Mesothelial cell of epicardium (in vitro differentiated cells): ENCODE results near the gene ITGAL. TPM values are rescaled to one million over a fixed set of nuclear protein-coding genes. Genes with fewer than 3 reads are reported as not detected.
A peak's percentile ranks its signal among the peaks of the same experiment; 100 is the strongest.
"Not testable (repeated sequence)": the region's sequence is repeated elsewhere in the genome, so short reads cannot be mapped to it uniquely, and the experiment has no call there.

Source experiments
- DNase-seq, 2 experiments: peaks; one replicate each; pipeline ENCODE4 v3.0.0; 2021; ENCODE audit warnings: low spot score in 2 of 2; ENCODE audit not compliant: unreplicated experiment in 2 of 2
- H3K27ac Mint-ChIP-seq: 2 replicates; pipeline ENCODE4 v1.8.0; 2021; ENCODE audit warnings: mixed read lengths
- H3K27me3 Mint-ChIP-seq: 2 replicates; pipeline ENCODE4 v1.8.0; 2021; ENCODE audit warnings: low read depth, mixed read lengths
- H3K36me3 Mint-ChIP-seq: 2 replicates; pipeline ENCODE4 v1.8.0; 2021; ENCODE audit warnings: mixed read lengths
- H3K4me1 Mint-ChIP-seq: 2 replicates; pipeline ENCODE4 v1.8.0; 2021; ENCODE audit warnings: mixed read lengths
- H3K4me3 Mint-ChIP-seq: 2 replicates; pipeline ENCODE4 v1.8.0; 2021; ENCODE audit warnings: mild to moderate bottlenecking, moderate library complexity, mixed read lengths
- H3K9me3 Mint-ChIP-seq: 2 replicates; pipeline ENCODE4 v1.8.0; 2021; ENCODE audit warnings: mixed read lengths
- total RNA-seq: library from RNA; stranded (reverse); gene quantifications from 3 replicates; pipeline ENCODE4 v1.2.1, GENCODE V29; 2021
- TF ChIP-seq, protein P1 (sequence below): fragments of 200-600 bp; sonication (generic); IDR thresholded peaks from one replicate; pipeline ENCODE4 v1.5.0; 2021; ENCODE audit warnings: antibody characterized with exemption; ENCODE audit not compliant: unreplicated experiment

Gene ITGAL
- total RNA-seq, 1 donor from 2014 or later, result not detected

DNA sequence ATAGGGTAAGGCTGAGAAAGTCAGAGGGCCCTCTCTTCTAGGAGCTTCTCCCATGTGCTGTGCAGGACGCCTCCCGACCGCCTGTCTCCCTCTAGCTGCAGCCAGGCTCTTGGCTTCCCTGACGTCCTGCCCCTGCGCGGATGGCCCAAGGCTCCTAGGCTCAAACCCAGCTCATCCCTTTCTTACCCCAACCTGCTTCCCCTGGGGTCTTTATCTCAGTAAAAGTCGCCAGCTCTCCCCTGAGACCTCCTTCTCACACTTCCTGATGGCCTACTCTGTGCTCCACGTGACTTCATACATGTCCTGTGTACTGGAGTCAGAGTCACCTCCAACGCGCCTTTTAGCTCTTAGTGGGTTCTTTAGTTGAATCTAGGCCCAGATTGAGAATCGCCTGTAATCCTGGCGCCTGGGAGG is 63.2 kb downstream of the ITGAL start:
- Mint-ChIP-seq H3K4me1 (peaks cover 29% of the 10 kb centered on the region), H3K36me3 (peaks cover 6% of the 10 kb centered on the region), H3K9me3 (no peaks in the 10 kb centered on the region), H3K27ac (peak overlapping the region; percentile 99), H3K27me3 (no peaks in the 10 kb centered on the region), H3K4me3 (peak overlapping the region; percentile 93)
- DNase-seq, result peak in 1 of 2 experiments; percentile 73
- TF ChIP-seq, protein P1, sequence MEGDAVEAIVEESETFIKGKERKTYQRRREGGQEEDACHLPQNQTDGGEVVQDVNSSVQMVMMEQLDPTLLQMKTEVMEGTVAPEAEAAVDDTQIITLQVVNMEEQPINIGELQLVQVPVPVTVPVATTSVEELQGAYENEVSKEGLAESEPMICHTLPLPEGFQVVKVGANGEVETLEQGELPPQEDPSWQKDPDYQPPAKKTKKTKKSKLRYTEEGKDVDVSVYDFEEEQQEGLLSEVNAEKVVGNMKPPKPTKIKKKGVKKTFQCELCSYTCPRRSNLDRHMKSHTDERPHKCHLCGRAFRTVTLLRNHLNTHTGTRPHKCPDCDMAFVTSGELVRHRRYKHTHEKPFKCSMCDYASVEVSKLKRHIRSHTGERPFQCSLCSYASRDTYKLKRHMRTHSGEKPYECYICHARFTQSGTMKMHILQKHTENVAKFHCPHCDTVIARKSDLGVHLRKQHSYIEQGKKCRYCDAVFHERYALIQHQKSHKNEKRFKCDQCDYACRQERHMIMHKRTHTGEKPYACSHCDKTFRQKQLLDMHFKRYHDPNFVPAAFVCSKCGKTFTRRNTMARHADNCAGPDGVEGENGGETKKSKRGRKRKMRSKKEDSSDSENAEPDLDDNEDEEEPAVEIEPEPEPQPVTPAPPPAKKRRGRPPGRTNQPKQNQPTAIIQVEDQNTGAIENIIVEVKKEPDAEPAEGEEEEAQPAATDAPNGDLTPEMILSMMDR, result no peak

DNA sequence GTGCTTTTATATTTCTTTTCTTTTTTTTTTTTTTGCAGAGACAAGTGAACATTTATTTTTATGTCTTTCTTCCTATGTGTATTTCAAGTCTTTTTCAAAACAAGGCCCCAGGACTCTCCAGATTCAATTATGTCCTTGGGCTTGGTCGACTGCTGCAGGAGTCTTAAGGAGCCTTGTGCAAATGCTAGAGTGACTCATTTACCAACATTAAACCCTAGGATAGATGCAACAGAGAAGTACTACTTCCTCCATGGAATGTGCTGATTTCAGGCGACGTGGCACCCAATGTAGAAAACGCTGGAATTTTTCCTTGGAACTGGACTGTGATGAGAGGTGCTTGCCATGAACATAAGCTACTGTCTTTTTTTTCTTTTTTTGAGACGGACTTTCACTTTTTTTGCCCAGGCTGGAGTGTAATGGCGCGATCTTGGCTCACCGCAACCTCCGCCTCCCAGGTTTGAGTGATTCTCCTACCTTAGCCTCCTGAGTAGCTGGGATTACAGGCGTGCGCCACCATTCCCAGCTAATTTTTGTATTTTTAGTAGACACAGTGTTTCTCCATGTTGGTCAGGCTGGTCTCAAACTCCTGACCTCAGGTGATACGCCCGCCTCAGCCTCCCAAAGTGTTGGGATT is 64.0 kb downstream of the ITGAL start:
- H3K9me3 Mint-ChIP-seq, DNase-seq, H3K27me3 Mint-ChIP-seq, H3K36me3 Mint-ChIP-seq: not testable (repeated sequence)
- Mint-ChIP-seq H3K4me1 (peaks cover 29% of the 10 kb centered on the region), H3K4me3 (peak overlapping the region; percentile 93), H3K27ac (peak overlapping the region; percentile 99)

DNA sequence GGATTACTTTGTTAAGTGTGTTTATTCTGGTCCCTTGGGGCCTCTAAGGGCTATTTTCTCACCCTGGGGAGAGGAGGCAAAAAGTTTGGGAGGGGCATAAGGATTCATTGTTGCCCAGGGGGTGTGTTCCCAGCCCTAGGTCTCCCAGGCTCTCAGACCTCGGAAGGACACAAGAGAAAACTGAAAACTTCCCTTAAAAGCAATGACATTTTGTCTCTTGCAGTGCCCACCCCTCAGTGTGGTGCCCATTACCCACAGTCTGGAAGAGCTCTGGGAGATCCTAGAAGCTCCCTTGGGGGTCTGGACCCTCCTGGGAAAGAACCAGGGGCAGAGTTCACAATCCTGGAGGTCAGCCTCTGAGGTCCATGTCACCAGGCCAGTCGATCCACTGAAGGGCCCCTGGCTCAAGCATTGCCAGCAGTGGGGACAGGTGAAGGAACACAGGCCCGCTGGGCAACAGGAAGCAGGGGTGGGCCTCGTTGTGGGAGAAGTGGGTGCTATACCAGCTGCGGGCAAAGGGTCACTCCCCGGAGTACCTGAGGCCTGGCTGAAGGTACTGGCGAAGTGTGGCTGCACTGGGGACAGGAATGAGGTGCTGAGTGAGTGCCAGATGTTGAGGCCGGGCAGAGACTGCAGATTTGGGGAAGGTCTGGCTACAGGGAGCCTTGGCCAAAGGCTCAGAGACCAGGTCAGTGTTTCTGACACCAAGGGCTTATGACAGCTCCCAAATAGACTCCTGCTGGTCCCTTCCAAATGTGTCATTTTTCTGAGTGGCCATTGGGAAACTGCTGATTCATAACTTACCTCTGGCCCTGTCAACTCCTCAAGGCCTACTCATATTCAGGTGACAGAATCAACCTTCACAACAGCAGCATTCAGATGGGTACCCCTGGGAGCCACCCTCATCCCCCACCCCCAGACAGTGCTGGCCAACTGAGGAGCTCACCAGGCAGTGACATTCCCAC is 66.7 kb downstream of the ITGAL start:
- Mint-ChIP-seq H3K36me3 (no peaks in the 10 kb centered on the region), H3K9me3 (no peaks in the 10 kb centered on the region), H3K4me3 (no peak overlapping the region), H3K27ac (no peak overlapping the region), H3K4me1 (peaks cover 25% of the 10 kb centered on the region), H3K27me3 (no peaks in the 10 kb centered on the region)
- TF ChIP-seq, protein P1, result no peak
- no peak for DNase-seq

DNA sequence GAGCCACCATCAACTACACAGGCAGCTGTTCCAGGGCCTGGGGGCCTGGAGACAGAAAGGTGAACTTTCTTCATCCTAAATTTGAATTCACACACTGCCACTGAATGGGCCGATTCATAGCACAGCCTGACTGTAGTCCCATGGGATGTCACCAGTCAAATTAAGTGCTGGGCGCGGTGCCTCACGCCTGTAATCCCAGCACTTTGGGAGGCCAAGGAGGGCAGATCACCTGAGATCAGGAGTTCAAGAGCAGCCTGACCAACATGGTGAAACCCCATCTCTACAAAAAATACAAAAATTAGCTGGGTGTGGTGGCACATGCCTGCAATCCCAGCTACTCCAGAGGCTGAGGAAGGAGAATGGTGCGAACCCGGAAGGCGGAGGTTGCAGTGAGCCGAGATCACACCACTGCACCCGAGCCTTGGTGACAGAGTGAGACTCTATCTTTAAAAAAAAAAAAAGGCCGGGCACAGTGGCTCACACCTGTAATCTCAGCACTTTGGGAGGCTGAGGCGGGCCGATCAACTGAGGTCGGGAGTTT is 67.5 kb downstream of the ITGAL start:
- H3K4me1 Mint-ChIP-seq, result peaks cover 22% of the 10 kb centered on the region
- not testable (repeated sequence) for H3K27me3 Mint-ChIP-seq, H3K9me3 Mint-ChIP-seq, H3K27ac Mint-ChIP-seq, DNase-seq, H3K4me3 Mint-ChIP-seq, H3K36me3 Mint-ChIP-seq

DNA sequence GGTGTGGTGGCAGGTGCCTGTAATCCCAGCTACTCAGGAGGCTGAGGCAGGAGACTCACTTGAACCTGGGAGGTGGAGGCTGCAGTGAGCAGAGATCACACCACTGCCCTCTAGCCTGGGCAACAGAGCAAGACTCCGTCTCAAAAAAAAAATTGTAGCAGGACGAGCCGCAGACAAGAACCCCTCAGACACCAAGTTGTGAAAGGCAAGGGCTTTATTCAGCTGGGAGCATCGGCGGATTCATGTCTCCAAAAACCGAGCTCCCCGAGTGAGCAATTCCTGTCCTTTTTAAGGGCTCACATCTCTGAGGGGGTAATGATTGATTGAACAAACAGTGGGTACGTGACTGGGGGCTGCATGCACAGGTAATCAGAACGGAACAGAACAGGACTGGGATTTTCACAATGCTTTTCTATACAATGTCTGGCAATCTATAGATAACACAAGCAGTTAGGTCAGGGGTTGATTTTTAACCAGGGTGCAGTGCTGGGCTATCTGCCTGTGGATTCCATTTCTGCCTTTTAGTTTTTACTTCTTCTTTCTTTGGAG is 68.4 kb downstream of the ITGAL start:
- not testable (repeated sequence) for H3K36me3 Mint-ChIP-seq, H3K27me3 Mint-ChIP-seq, H3K9me3 Mint-ChIP-seq, H3K4me3 Mint-ChIP-seq, DNase-seq, H3K27ac Mint-ChIP-seq
- peaks cover 15% of the 10 kb centered on the region for H3K4me1 Mint-ChIP-seq

DNA sequence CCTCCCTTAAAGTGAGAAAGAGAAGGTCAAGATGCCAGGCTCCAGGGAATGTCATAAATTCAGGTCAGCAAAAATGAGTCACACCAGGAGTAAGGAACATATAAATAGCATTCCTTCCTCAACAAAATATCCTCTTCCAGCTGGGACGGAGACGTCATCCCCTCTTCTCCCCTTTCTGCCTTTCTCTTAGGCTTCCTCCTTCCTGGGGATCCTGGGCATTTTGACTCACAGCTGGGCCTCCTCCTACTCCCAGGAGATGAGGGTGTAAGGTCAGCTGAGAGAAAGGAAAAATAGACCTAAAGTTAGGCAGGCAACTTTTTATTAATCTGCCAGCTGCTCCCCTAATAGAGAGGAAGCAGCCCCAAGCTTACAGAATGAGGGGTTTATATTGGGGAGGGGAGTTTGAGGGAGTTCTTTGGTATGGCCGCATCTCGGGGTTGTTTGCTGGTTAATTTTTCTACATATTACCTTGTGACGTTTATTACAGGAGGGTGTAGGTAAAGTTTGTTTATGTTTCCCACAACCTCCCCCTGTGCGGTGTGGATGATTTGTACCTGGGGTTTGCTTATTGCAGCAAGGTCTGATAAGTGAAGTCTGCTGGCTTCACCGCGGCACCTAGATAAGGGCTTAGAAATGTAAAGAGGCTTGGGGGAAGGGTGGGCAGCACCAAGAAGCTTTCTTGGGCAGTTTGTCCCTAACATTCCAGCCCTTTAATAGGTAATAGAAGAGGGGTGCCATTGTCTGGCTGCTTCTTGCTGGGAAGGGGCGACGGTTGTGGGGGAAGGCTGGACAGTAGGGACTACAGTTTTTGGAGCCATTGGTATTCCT is 69.2 kb downstream of the ITGAL start:
- no peaks in the 10 kb centered on the region for H3K9me3 Mint-ChIP-seq
- H3K4me3 Mint-ChIP-seq, result no peak overlapping the region
- H3K27me3 Mint-ChIP-seq, result no peaks in the 10 kb centered on the region
- TF ChIP-seq, protein P1, result no peak
- H3K27ac Mint-ChIP-seq, result no peak overlapping the region
- H3K4me1 Mint-ChIP-seq, result peaks cover 8% of the 10 kb centered on the region
- no peak for DNase-seq
- no peaks in the 10 kb centered on the region for H3K36me3 Mint-ChIP-seq
